Stimulated activated CD8-positive, alpha-beta memory T cell treated with anti-CD3 and anti-CD28 coated beads, Interleukin-4, amount 100 ng/mL, for 4 hours (primary cell): ENCODE data around the gene TMEM60.
"Not testable (repeated sequence)": the region's sequence is repeated elsewhere in the genome, so short reads cannot be mapped to it uniquely, and the experiment has no call there.

Experiments used
- DNase-seq, 2 donors: peaks; one replicate each; pipeline ENCODE4 v3.0.0-alpha.2; 2020; ENCODE audit warnings: low read depth in 2 of 2, low spot score in 1 of 2

The TMEM60 gene

GRCh38 chr7:77798394-77799077, at the start of gene TMEM60, which contains the start of gene PHTF2:
Gene TMEM60, minus strand, starts transcription at chr7:77798434. Its CDS starts 4,061 bp downstream, at chr7:77794373.
Gene PHTF2, plus strand, starts transcription at chr7:77798773.
- peak; percentile 75 to 84 for DNase-seq

- no peak for DNase-seq
These were observed 48.3 kb upstream of the TMEM60 start for GRCh38 chr7:77846317-77847092.

GRCh38 chr7:77843194-77843593, 45.0 kb upstream of the TMEM60 start:
- DNase-seq: no peak

GRCh38 chr7:77839919-77840318, 41.7 kb upstream of the TMEM60 start:
- no peak for DNase-seq

- no peak for DNase-seq
These were observed 40.8 kb upstream of the TMEM60 start for GRCh38 chr7:77838929-77839491.

GRCh38 chr7:77837966-77838365, 39.7 kb upstream of the TMEM60 start:
- no peak for DNase-seq

- DNase-seq: no peak
These were observed 39.0 kb upstream of the TMEM60 start for GRCh38 chr7:77837275-77837674.

GRCh38 chr7:77836425-77836824, 38.2 kb upstream of the TMEM60 start:
- DNase-seq: not testable (repeated sequence)

- DNase-seq: no peak
These were observed 34.9 kb upstream of the TMEM60 start for GRCh38 chr7:77833136-77833535.

- no peak for DNase-seq
These were observed 33.7 kb upstream of the TMEM60 start for GRCh38 chr7:77831953-77832352.

GRCh38 chr7:77831481-77831880, 33.2 kb upstream of the TMEM60 start:
- DNase-seq: no peak

GRCh38 chr7:77830649-77831355, 32.6 kb upstream of the TMEM60 start:
- no peak for DNase-seq

GRCh38 chr7:77827999-77828398, 29.8 kb upstream of the TMEM60 start:
- no peak for DNase-seq

GRCh38 chr7:77826300-77826699, 28.1 kb upstream of the TMEM60 start:
- no peak for DNase-seq

GRCh38 chr7:77825131-77825530, 26.9 kb upstream of the TMEM60 start:
- no peak for DNase-seq

- DNase-seq: no peak
These were observed 26.4 kb upstream of the TMEM60 start for GRCh38 chr7:77824636-77825035.

GRCh38 chr7:77823787-77824186, 25.6 kb upstream of the TMEM60 start:
- no peak for DNase-seq

- no peak for DNase-seq
These were observed 24.0 kb upstream of the TMEM60 start for GRCh38 chr7:77822269-77822668.

- no peak for DNase-seq
These were observed 22.7 kb upstream of the TMEM60 start for GRCh38 chr7:77820967-77821366.

GRCh38 chr7:77819021-77819420, 20.8 kb upstream of the TMEM60 start:
- DNase-seq: no peak

- DNase-seq: no peak
These were observed 14.9 kb upstream of the TMEM60 start for GRCh38 chr7:77813180-77813579.

- DNase-seq: no peak
These were observed 14.1 kb upstream of the TMEM60 start for GRCh38 chr7:77812290-77812685.
